Activated T-cell treated with anti-CD3 and anti-CD28 coated beads, Interleukin-2, amount 50 U/mL, for 48 hours (primary cell): ENCODE results near the gene LPP.
A peak's percentile ranks its signal among the peaks of the same experiment; 100 is the strongest.

Experiments
- DNase-seq, 2 experiments: peaks; one replicate each; pipeline ENCODE4 v3.0.0-alpha.2; 2020

LPP gene

GRCh38 chr3:188137051-188137450 lies 16.9 kb upstream of the LPP start:
- DNase-seq, result no peak

- DNase-seq, result no peak
Observed at GRCh38 chr3:188139466-188139865, 14.5 kb upstream of the LPP start.

- DNase-seq, result no peak
Observed at GRCh38 chr3:188146219-188146618, 7.7 kb upstream of the LPP start.

GRCh38 chr3:188147782-188148181 lies 6.2 kb upstream of the LPP start:
- no peak for DNase-seq

- no peak for DNase-seq
Observed at GRCh38 chr3:188148318-188148717, 5.6 kb upstream of the LPP start.

- DNase-seq, result no peak
Observed at GRCh38 chr3:188149587-188149986, 4.4 kb upstream of the LPP start.

- no peak for DNase-seq
Observed at GRCh38 chr3:188150982-188151381, 3.0 kb upstream of the LPP start.

GRCh38 chr3:188151438-188151837 lies 2.5 kb upstream of the LPP start:
- no peak for DNase-seq

GRCh38 chr3:188152660-188153436 lies 1.1 kb upstream of the LPP start:
- peak; percentile 38 to 46 for DNase-seq

GRCh38 chr3:188153437-188154013 lies 432 bp upstream of the LPP start:
- DNase-seq, result no peak

- no peak for DNase-seq
Observed at GRCh38 chr3:188154809-188155574, 1.0 kb downstream of the LPP start.

GRCh38 chr3:188156056-188156455 lies 2.1 kb downstream of the LPP start:
- DNase-seq, result peak; percentile 45 to 56

- DNase-seq, result no peak
Observed at GRCh38 chr3:188157407-188157806, 3.5 kb downstream of the LPP start.

GRCh38 chr3:188157971-188158370 lies 4.0 kb downstream of the LPP start:
- no peak for DNase-seq

- DNase-seq, result no peak
Observed at GRCh38 chr3:188158731-188159310, 4.9 kb downstream of the LPP start.

- no peak for DNase-seq
Observed at GRCh38 chr3:188160751-188161150, 6.8 kb downstream of the LPP start.

GRCh38 chr3:188164248-188164687 lies 10.3 kb downstream of the LPP start:
- no peak for DNase-seq

GRCh38 chr3:188165596-188165995 lies 11.6 kb downstream of the LPP start:
- peak; percentile 53 to 58 for DNase-seq

GRCh38 chr3:188166441-188166840 lies 12.5 kb downstream of the LPP start:
- no peak for DNase-seq

- no peak for DNase-seq
Observed at GRCh38 chr3:188168186-188168585, 14.2 kb downstream of the LPP start.

GRCh38 chr3:188168648-188169047 lies 14.7 kb downstream of the LPP start:
- no peak for DNase-seq

GRCh38 chr3:188169830-188170455 lies 16.0 kb downstream of the LPP start:
- no peak for DNase-seq
